LNCaP clone FGC (cell line): ENCODE measurements around the gene SAFB.

Experiments used
- DNase-seq: peaks from one replicate; pipeline ENCODE4 v3.0.0-alpha.2; 2011; ENCODE audit warnings: low read depth
- H3K4me3 ChIP-seq: 2 replicates; pipeline ENCODE4 v1.5.1; 2011; ENCODE audit warnings: mild to moderate bottlenecking, low read depth, low read length, control low read depth
- CTCF ChIP-seq: IDR thresholded peaks from 2 replicates; pipeline ENCODE4 v1.5.1; 2012; ENCODE audit warnings: mild to moderate bottlenecking; ENCODE audit not compliant: control insufficient read depth, insufficient read depth; ENCODE audit errors: extremely low read depth

Gene SAFB

GRCh38 chr19:5637971-5638370, 15.1 kb downstream of the SAFB start:
- TF ChIP-seq CTCF = no peak
- DNase-seq = no peak
- no peak overlapping the region for H3K4me3 ChIP-seq

- DNase-seq = no peak
- TF ChIP-seq CTCF = no peak
- no peak overlapping the region for H3K4me3 ChIP-seq
Measured at GRCh38 chr19:5641171-5641570, 18.3 kb downstream of the SAFB start.

GRCh38 chr19:5642204-5642603, 19.3 kb downstream of the SAFB start:
- no peak for TF ChIP-seq CTCF
- no peak overlapping the region for H3K4me3 ChIP-seq
- DNase-seq = no peak

GRCh38 chr19:5643060-5643459, 20.2 kb downstream of the SAFB start:
- no peak overlapping the region for H3K4me3 ChIP-seq
- DNase-seq = no peak
- TF ChIP-seq CTCF = no peak

GRCh38 chr19:5644037-5644436, 21.2 kb downstream of the SAFB start:
- no peak for DNase-seq
- no peak for TF ChIP-seq CTCF
- no peak overlapping the region for H3K4me3 ChIP-seq

GRCh38 chr19:5645409-5645808, 22.5 kb downstream of the SAFB start:
- no peak overlapping the region for H3K4me3 ChIP-seq
- no peak for DNase-seq
- TF ChIP-seq CTCF = no peak

GRCh38 chr19:5646703-5647102, 23.8 kb downstream of the SAFB start:
- no peak for TF ChIP-seq CTCF
- DNase-seq = no peak
- no peak overlapping the region for H3K4me3 ChIP-seq
